SKM-1 treated with dmso at 0.1 percent for 144 hours (cell line): ENCODE data around the gene SCN10A.

Source experiments
- DNase-seq: peaks from one replicate; lab custom pipeline; 2025; ENCODE audit not compliant: unreplicated experiment; lab: John Stamatoyannopoulos, UW

Gene SCN10A

GRCh38 chr3:38722781-38723568 lies 93.0 kb downstream of the SCN10A start:
- no peak for DNase-seq

GRCh38 chr3:38721207-38721772 lies 94.7 kb downstream of the SCN10A start:
- DNase-seq: peak; percentile 47

GRCh38 chr3:38720465-38720864 lies 95.6 kb downstream of the SCN10A start:
- DNase-seq: no peak

- no peak for DNase-seq
Observed at GRCh38 chr3:38717355-38718240, 98.4 kb downstream of the SCN10A start.

GRCh38 chr3:38713121-38713520 lies 102.9 kb downstream of the SCN10A start:
- DNase-seq: no peak

GRCh38 chr3:38711321-38711720 lies 104.7 kb downstream of the SCN10A start:
- DNase-seq: no peak

GRCh38 chr3:38707730-38708129 lies 108.3 kb downstream of the SCN10A start:
- no peak for DNase-seq

GRCh38 chr3:38706961-38707360 lies 109.1 kb downstream of the SCN10A start:
- no peak for DNase-seq

GRCh38 chr3:38702231-38702630 lies 113.8 kb downstream of the SCN10A start:
- DNase-seq: no peak

- no peak for DNase-seq
Observed at GRCh38 chr3:38698760-38699159, 117.3 kb downstream of the SCN10A start.

GRCh38 chr3:38698061-38698460 lies 118.0 kb downstream of the SCN10A start:
- no peak for DNase-seq

- no peak for DNase-seq
Observed at GRCh38 chr3:38696034-38696433, 120.0 kb downstream of the SCN10A start.

GRCh38 chr3:38690185-38690584 lies 125.8 kb downstream of the SCN10A start:
- no peak for DNase-seq

GRCh38 chr3:38689774-38690173 lies 126.2 kb downstream of the SCN10A start:
- no peak for DNase-seq

GRCh38 chr3:38689346-38689745 lies 126.7 kb downstream of the SCN10A start:
- DNase-seq: no peak

- DNase-seq: peak; percentile 78
Observed at GRCh38 chr3:38687321-38687720, 128.7 kb downstream of the SCN10A start.

- DNase-seq: no peak
Observed at GRCh38 chr3:38684546-38684945, 131.5 kb downstream of the SCN10A start.

- no peak for DNase-seq
Observed at GRCh38 chr3:38669668-38670067, 146.3 kb downstream of the SCN10A start.

- peak; percentile 36 for DNase-seq
Observed at GRCh38 chr3:38662544-38662943, 153.5 kb downstream of the SCN10A start.

GRCh38 chr3:38658841-38659240 lies 157.2 kb downstream of the SCN10A start:
- no peak for DNase-seq

GRCh38 chr3:38657369-38657768 lies 158.6 kb downstream of the SCN10A start:
- DNase-seq: no peak
